Cardiac muscle cell (in vitro differentiated cells and primary cell): Measurements from ENCODE around the gene TMEM255B. TPM values are rescaled to one million over a fixed set of nuclear protein-coding genes. Genes with fewer than 3 reads are reported as not detected.

Source experiments
- DNase-seq, 2 donors: peaks; one replicate each; pipeline versions ENCODE4 v3.0.0 to v3.0.0-alpha.2; 2010 to 2017; ENCODE audit warnings: low read depth in 1 of 2, low spot score in 1 of 2
- H3K27ac ChIP-seq: fragments of 200-600 bp; sonication (generic); 2 replicates; pipeline ENCODE4 v1.5.1; 2016
- H3K27me3 ChIP-seq: fragments of 200-600 bp; sonication (generic); 2 replicates; pipeline ENCODE4 v1.6.0; 2016; ENCODE audit warnings: control low read depth
- H3K36me3 ChIP-seq: fragments of 200-600 bp; sonication (generic); 2 replicates; pipeline ENCODE4 v1.5.1; 2016; ENCODE audit warnings: control low read depth
- H3K4me1 ChIP-seq: fragments of 200-600 bp; sonication (generic); 2 replicates; pipeline ENCODE4 v1.8.1; 2017; ENCODE audit warnings: low read depth, mild to moderate bottlenecking, mixed run types
- H3K4me3 ChIP-seq: fragments of 200-600 bp; sonication (generic); 2 replicates; pipeline ENCODE4 v1.5.1; 2016; ENCODE audit warnings: mild to moderate bottlenecking
- H3K9me3 ChIP-seq: fragments of 200-600 bp; sonication (generic); 2 replicates; pipeline ENCODE4 v1.5.1; 2017; ENCODE audit warnings: low read depth, mild to moderate bottlenecking, control low read depth
- polyA plus RNA-seq: library from polyadenylated mRNA; unstranded; fragments of >200 nt; fragmentation: Nextera tagmentation; extraction: Ambion mirVana; gene quantifications from 2 replicates; pipeline ENCODE4 v1.2.1, GENCODE V29; 2016
- total RNA-seq: library from RNA; depleted of rRNA; stranded (reverse); fragments of >200 nt; gene quantifications from 2 replicates; pipeline ENCODE4 v1.2.3, GENCODE V29; 2016
- TF ChIP-seq, protein P1 (sequence below): IDR thresholded peaks from 2 replicates; pipeline ENCODE4 v1.5.1; 2012; ENCODE audit warnings: low read depth, mild to moderate bottlenecking, low read length

The TMEM255B gene
- total and polyA plus RNA-seq, 2 experiments from 2014 or later = 0.17 TPM; not detected in 1

- Histone ChIP-seq H3K4me3 (no peak overlapping the region), H3K4me1 (peaks cover 17% of the 10 kb centered on the region), H3K27ac (no peak overlapping the region), H3K36me3 (no peaks in the 10 kb centered on the region), H3K27me3 (no peaks in the 10 kb centered on the region), H3K9me3 (no peaks in the 10 kb centered on the region)
- TF ChIP-seq, protein P1, sequence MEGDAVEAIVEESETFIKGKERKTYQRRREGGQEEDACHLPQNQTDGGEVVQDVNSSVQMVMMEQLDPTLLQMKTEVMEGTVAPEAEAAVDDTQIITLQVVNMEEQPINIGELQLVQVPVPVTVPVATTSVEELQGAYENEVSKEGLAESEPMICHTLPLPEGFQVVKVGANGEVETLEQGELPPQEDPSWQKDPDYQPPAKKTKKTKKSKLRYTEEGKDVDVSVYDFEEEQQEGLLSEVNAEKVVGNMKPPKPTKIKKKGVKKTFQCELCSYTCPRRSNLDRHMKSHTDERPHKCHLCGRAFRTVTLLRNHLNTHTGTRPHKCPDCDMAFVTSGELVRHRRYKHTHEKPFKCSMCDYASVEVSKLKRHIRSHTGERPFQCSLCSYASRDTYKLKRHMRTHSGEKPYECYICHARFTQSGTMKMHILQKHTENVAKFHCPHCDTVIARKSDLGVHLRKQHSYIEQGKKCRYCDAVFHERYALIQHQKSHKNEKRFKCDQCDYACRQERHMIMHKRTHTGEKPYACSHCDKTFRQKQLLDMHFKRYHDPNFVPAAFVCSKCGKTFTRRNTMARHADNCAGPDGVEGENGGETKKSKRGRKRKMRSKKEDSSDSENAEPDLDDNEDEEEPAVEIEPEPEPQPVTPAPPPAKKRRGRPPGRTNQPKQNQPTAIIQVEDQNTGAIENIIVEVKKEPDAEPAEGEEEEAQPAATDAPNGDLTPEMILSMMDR = no peak
- DNase-seq = no peak
Measured at GRCh38 chr13:113855931-113856715, 97.1 kb downstream of the TMEM255B start.

GRCh38 chr13:113856716-113857065 is 97.7 kb downstream of the TMEM255B start:
- no peak overlapping the region for H3K4me3 ChIP-seq
- peak in 1 of 2 donors; percentile 41 for DNase-seq
- H3K36me3 ChIP-seq = no peaks in the 10 kb centered on the region
- H3K9me3 ChIP-seq = no peaks in the 10 kb centered on the region
- TF ChIP-seq, protein P1 = no peak
- H3K27ac ChIP-seq = no peak overlapping the region
- H3K4me1 ChIP-seq = peaks cover 22% of the 10 kb centered on the region
- no peaks in the 10 kb centered on the region for H3K27me3 ChIP-seq

DNA sequence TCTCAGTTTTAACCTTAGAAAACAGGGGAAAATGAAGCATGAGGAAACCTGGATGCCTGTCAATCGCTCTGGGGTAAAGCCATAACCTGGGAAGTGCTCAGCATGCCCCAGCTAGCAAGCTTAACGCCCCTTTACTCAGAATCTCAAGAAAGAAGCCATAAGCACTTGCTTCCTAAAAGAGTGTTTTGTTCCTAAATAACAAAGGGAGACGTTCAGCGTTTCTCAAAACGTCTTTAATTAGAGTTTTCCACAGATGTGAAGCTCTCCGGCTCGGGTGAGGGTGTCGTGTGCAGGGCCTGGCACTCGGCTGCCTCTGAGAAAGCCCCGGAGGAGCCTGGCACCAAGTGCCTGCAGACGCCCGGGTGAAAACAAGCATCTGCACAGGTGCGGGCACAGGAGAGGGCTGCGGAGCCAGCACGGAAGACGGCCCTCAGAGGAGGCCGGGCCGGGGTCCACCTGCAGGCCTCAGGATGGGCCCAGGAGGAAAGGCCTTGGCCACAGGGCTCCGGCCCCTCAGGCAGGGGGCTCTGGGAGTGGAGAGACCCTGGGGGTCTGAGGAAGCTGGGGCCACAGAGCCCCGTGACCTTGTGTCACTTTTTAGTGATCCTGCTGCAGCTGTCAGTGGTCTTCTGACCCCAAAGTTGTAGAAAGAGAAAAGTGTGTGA is 98.6 kb downstream of the TMEM255B start:
- TF ChIP-seq, protein P1 = no peak
- H3K27ac ChIP-seq = peak overlapping the region; percentile 9
- H3K4me3 ChIP-seq = no peak overlapping the region
- H3K4me1 ChIP-seq = peaks cover 31% of the 10 kb centered on the region
- no peaks in the 10 kb centered on the region for H3K27me3 ChIP-seq
- H3K9me3 ChIP-seq = no peaks in the 10 kb centered on the region
- no peak for DNase-seq
- H3K36me3 ChIP-seq = no peaks in the 10 kb centered on the region

DNA sequence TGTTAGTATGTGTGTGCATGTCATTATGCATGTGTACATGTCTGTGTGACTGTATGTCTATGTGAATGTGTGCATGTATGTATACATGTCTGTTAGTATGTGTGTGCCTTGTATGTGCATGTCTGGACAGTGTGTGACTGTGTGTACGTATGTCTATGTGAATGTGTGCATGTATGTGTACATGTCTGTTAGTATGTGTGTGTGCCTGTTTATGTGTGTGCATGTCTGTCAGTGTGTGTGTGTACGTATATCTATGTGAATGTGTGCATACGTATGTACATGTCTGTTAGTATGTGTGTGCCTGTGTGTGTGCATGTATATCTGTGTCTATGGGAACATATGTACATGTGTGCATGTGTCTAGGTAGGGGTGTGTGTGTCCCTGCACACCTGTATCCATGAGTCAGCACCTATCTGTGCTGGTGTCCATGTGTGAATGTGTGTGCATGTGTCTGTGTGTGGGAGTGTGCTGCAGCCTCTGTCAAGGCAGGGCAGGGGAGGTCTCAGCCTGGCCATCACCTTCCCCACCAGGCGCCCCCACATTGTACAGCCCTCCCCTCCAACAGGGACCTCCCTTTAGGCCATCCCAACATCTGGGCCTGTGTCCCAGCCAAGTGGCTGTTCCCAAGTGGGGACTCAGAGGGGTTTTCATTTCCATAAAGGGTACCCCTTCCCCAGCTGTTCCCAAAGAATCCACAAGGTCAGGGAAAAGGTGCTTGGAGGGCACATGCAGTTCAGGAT is 100.5 kb downstream of the TMEM255B start:
- TF ChIP-seq, protein P1 = no peak
- Histone ChIP-seq H3K27me3 (peaks cover 3% of the 10 kb centered on the region), H3K4me3 (no peak overlapping the region), H3K4me1 (peaks cover 35% of the 10 kb centered on the region), H3K27ac (peak overlapping the region; percentile 63), H3K36me3 (no peaks in the 10 kb centered on the region), H3K9me3 (no peaks in the 10 kb centered on the region)
- DNase-seq = no peak

GRCh38 chr13:113860051-113860664 is 101.1 kb downstream of the TMEM255B start:
- Histone ChIP-seq H3K36me3 (no peaks in the 10 kb centered on the region), H3K27ac (peak overlapping the region; percentile 63), H3K27me3 (peaks cover 10% of the 10 kb centered on the region), H3K4me3 (no peak overlapping the region), H3K4me1 (peaks cover 35% of the 10 kb centered on the region), H3K9me3 (no peaks in the 10 kb centered on the region)
- DNase-seq = no peak
- TF ChIP-seq, protein P1 = no peak
